Measurements from ENCODE around the gene TMEM8B.
"Not testable (repeated sequence)": the region's sequence is repeated elsewhere in the genome, so short reads cannot be mapped to it uniquely, and the experiment has no call there.

The TMEM8B gene

GRCh38 chr9:35907711-35908503, 78.9 kb downstream of the TMEM8B start:
- DNase-seq = no peak

GRCh38 chr9:35908504-35909125, 79.6 kb downstream of the TMEM8B start:
- no peak for DNase-seq

- no peak for DNase-seq
Measured at GRCh38 chr9:35909274-35909673, 80.2 kb downstream of the TMEM8B start, which contains the start of gene SPAAR. TSS of gene SPAAR (plus strand) at chr9:35909490. CDS start at chr9:35910464, 974 bp downstream.

GRCh38 chr9:35909687-35910612, 80.9 kb downstream of the TMEM8B start:
- no peak for DNase-seq

GRCh38 chr9:35910613-35911359, 81.8 kb downstream of the TMEM8B start:
- DNase-seq = peak; percentile 40 to 41

GRCh38 chr9:35911690-35912089, 82.7 kb downstream of the TMEM8B start:
- DNase-seq = no peak

GRCh38 chr9:35912791-35913400, 83.9 kb downstream of the TMEM8B start:
- DNase-seq = no peak

- not testable (repeated sequence) for DNase-seq
Measured at GRCh38 chr9:35913429-35913828, 84.4 kb downstream of the TMEM8B start.

- no peak for DNase-seq
Measured at GRCh38 chr9:35914301-35914807, 85.3 kb downstream of the TMEM8B start.
